ENCODE data around the gene KDM4B.

The KDM4B gene

GRCh38 chr19:5093948-5094718, 125.2 kb downstream of the KDM4B start:
- DNase-seq, result no peak

- no peak for DNase-seq
Measured at GRCh38 chr19:5094768-5095567, 126.1 kb downstream of the KDM4B start.

- no peak for DNase-seq
Measured at GRCh38 chr19:5095568-5095850, 126.6 kb downstream of the KDM4B start.

- no peak for DNase-seq
Measured at GRCh38 chr19:5096536-5096935, 127.6 kb downstream of the KDM4B start.

GRCh38 chr19:5097331-5097930, 128.5 kb downstream of the KDM4B start:
- DNase-seq, result no peak

GRCh38 chr19:5097959-5098623, 129.2 kb downstream of the KDM4B start:
- no peak for DNase-seq

- no peak for DNase-seq
Measured at GRCh38 chr19:5098646-5099045, 129.7 kb downstream of the KDM4B start.

GRCh38 chr19:5099701-5100221, 130.8 kb downstream of the KDM4B start:
- DNase-seq, result no peak

GRCh38 chr19:5101871-5102270, 133.0 kb downstream of the KDM4B start:
- DNase-seq, result no peak

GRCh38 chr19:5102520-5102919, 133.6 kb downstream of the KDM4B start:
- DNase-seq, result no peak

GRCh38 chr19:5103061-5103701, 134.3 kb downstream of the KDM4B start:
- DNase-seq, result no peak

- no peak for DNase-seq
Measured at GRCh38 chr19:5103812-5104410, 135.0 kb downstream of the KDM4B start.

- DNase-seq, result no peak
Measured at GRCh38 chr19:5104871-5105351, 136.0 kb downstream of the KDM4B start.

GRCh38 chr19:5106191-5106726, 137.3 kb downstream of the KDM4B start:
- no peak for DNase-seq

- DNase-seq, result no peak
Measured at GRCh38 chr19:5106971-5107370, 138.1 kb downstream of the KDM4B start.

GRCh38 chr19:5107432-5108122, 138.7 kb downstream of the KDM4B start:
- DNase-seq, result no peak

GRCh38 chr19:5108123-5108596, 139.2 kb downstream of the KDM4B start:
- DNase-seq, result no peak

GRCh38 chr19:5108866-5109265, 140.0 kb downstream of the KDM4B start:
- no peak for DNase-seq

- DNase-seq, result no peak
Measured at GRCh38 chr19:5109560-5109959, 140.6 kb downstream of the KDM4B start.

- DNase-seq, result no peak
Measured at GRCh38 chr19:5110546-5110945, 141.6 kb downstream of the KDM4B start.

GRCh38 chr19:5111051-5111450, 142.1 kb downstream of the KDM4B start:
- DNase-seq, result no peak

Data from SW 1271 (cell line).